NT2/D1 (cell line): ENCODE measurements around the gene USP50.
"Not testable (repeated sequence)": the region's sequence is repeated elsewhere in the genome, so short reads cannot be mapped to it uniquely, and the experiment has no call there.

Experiments used
- DNase-seq: peaks from one replicate; pipeline ENCODE4 v3.0.0-alpha.2; 2011; ENCODE audit warnings: low read depth, low spot score
- H3K27me3 ChIP-seq: 2 replicates; pipeline ENCODE4 v1.6.0; 2011; ENCODE audit warnings: mild to moderate bottlenecking; ENCODE audit not compliant: insufficient read length, insufficient read depth
- H3K36me3 ChIP-seq: 2 replicates; pipeline ENCODE4 v1.6.1; 2011; ENCODE audit warnings: mild to moderate bottlenecking, low read length, mixed read lengths; ENCODE audit not compliant: insufficient read depth, insufficient read length
- H3K4me1 ChIP-seq: 2 replicates; pipeline ENCODE4 v1.5.1; 2011; ENCODE audit not compliant: insufficient read depth, insufficient read length
- H3K4me3 ChIP-seq: 2 replicates; pipeline ENCODE4 v1.5.1; 2011; ENCODE audit warnings: low read depth; ENCODE audit not compliant: insufficient read length
- H3K9ac ChIP-seq: 2 replicates; pipeline ENCODE4 v1.6.0; 2011; ENCODE audit warnings: low read depth; ENCODE audit not compliant: insufficient read length
- H3K9me3 ChIP-seq: 2 replicates; pipeline ENCODE4 v1.5.1; 2011; ENCODE audit warnings: mild to moderate bottlenecking, low read length; ENCODE audit not compliant: insufficient read depth
- SUZ12 ChIP-seq: IDR thresholded peaks from 2 replicates; pipeline ENCODE4 v1.6.1; 2011; ENCODE audit not compliant: insufficient read length, insufficient read depth; ENCODE audit errors: extremely low read depth
- YY1 ChIP-seq: IDR thresholded peaks from 2 replicates; pipeline ENCODE4 v1.6.1; 2011; ENCODE audit not compliant: insufficient read length, insufficient read depth
- ZNF274 ChIP-seq: IDR thresholded peaks from 2 replicates; pipeline ENCODE4 v1.6.1; 2011; ENCODE audit warnings: mild to moderate bottlenecking, low read depth, low read length

The USP50 gene

DNA sequence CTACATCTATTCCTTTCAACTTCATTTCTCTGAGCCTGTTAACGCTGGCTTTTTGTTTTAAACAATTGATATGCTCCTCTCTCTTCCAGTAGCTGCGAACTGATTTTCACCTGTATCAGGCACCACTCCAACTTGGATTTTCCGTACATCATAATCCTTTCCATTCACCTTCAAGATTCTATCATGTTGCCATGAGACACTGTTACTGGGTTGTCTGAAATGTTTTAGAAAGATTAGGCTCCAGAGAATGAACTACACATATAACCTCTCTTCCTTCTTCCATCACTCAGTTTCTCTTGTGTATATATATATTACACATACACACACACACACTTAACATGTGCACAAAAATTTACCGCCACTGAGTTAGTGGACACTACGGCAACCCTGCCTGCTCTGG lies at the start of gene USP50:
Gene USP50, minus strand, starts transcription at position 101 of the 400 bp plus-strand sequence. CDS start 141 bp downstream, outside the sequence.
- no peak within 1 kb of the TSS for H3K9ac ChIP-seq
- H3K4me3 ChIP-seq, result no peak within 1 kb of the TSS
- H3K27me3 ChIP-seq, result no peaks in the 10 kb centered on the region
- no peak for DNase-seq
- no peaks in the 10 kb centered on the region for H3K9me3 ChIP-seq
- TF ChIP-seq YY1, result no peak
- TF ChIP-seq ZNF274, result no peak
- TF ChIP-seq SUZ12, result no peak
- H3K4me1 ChIP-seq, result no peaks in the 10 kb centered on the region
- H3K36me3 ChIP-seq, result no peaks in the 10 kb centered on the region

DNA sequence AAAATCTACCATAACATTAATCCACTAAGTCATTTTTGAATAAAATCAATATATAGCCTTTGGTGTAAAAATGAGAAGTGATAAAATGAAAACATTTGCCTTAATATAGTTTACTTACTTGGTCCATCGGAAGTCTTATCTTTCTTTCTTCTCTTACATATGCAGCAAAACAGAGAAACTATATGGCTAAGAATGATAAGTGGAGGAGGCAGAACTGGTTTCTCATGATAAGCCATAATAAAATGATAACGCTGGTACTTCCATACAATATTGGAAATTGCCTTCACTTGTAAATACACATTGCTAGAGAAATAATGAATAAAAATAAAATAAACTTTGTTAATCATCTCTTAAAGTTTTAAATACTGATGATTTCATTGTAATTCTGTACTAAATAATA lies 47.8 kb upstream of the USP50 start:
- peaks cover 53% of the 10 kb centered on the region for H3K36me3 ChIP-seq

DNA sequence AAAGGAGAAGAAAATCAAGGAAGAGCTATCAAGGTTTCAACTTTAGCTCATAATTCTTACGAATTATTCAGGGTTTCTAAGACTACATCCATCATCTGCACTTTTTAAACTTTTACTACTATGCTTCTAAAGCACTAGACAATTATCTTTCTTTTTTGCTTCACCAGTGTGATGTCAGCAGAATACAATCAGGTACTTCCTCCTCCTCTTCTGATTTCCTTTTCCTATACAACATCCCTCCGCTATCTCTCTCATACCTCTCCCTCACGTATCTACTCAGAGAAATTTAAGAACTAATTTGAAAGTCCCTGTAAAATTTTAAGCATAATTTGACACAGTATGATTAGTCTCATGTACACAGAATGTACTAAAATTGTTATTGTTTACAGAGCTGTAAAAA lies 47.3 kb upstream of the USP50 start:
- Histone ChIP-seq H3K36me3 (peaks cover 59% of the 10 kb centered on the region), H3K4me1 (no peaks in the 10 kb centered on the region), H3K9ac (no peak overlapping the region), H3K27me3 (no peaks in the 10 kb centered on the region), H3K4me3 (no peak overlapping the region), H3K9me3 (no peaks in the 10 kb centered on the region)
- no peak for TF ChIP-seq ZNF274
- TF ChIP-seq YY1, result no peak
- TF ChIP-seq SUZ12, result no peak
- no peak for DNase-seq

More for the DNA sequence above, 47.8 kb upstream of the USP50 start:
- no peak overlapping the region for H3K4me3 ChIP-seq
- no peak for DNase-seq
- H3K9me3 ChIP-seq, result no peaks in the 10 kb centered on the region
- H3K9ac ChIP-seq, result no peak overlapping the region
- no peak for TF ChIP-seq YY1
- no peak for TF ChIP-seq ZNF274
- no peak for TF ChIP-seq SUZ12
- H3K27me3 ChIP-seq, result no peaks in the 10 kb centered on the region
- no peaks in the 10 kb centered on the region for H3K4me1 ChIP-seq

DNA sequence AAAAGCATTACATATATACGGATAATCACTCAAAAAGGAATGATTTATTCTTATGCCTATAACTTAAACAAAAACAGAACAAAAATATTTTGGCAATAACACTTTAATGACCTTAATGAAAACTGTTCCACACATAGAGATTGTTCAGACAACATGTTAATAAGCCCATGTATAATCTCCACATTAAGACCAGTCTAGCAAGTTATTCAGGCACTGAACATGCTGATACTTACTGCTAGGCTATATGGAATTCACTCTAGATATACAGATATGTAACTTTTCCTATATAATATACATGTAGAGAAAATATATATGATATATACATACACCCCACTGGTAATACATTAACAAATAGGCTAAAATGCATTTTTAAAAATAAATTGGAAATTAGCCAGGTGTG lies 43.8 kb upstream of the USP50 start:
- no peak overlapping the region for H3K4me3 ChIP-seq
- TF ChIP-seq ZNF274 (no peak), YY1 (no peak), SUZ12 (no peak)
- H3K4me1 ChIP-seq, result no peaks in the 10 kb centered on the region
- H3K27me3 ChIP-seq, result no peaks in the 10 kb centered on the region
- H3K36me3 ChIP-seq, result peaks cover 65% of the 10 kb centered on the region
- no peak for DNase-seq
- H3K9ac ChIP-seq, result no peak overlapping the region
- no peaks in the 10 kb centered on the region for H3K9me3 ChIP-seq

DNA sequence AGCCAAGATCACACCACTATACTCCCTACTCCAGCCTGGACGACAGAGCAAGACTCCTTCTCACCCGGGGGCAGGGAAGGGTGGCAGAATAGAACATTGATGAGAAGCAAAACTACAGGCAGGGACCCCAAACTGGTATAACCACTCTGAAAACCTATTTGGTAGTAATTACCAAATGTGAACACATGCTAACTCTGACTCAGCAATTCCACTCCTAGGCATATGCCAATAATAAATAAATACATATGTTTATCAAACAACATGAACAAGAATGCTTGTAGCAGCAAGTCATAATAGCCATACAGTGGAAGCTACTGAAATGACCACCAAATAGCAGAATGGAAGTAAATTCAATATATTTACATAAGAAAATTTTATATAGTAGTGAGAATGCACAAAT lies 31.0 kb upstream of the USP50 start:
- H3K36me3 ChIP-seq, result peaks cover 50% of the 10 kb centered on the region

DNA sequence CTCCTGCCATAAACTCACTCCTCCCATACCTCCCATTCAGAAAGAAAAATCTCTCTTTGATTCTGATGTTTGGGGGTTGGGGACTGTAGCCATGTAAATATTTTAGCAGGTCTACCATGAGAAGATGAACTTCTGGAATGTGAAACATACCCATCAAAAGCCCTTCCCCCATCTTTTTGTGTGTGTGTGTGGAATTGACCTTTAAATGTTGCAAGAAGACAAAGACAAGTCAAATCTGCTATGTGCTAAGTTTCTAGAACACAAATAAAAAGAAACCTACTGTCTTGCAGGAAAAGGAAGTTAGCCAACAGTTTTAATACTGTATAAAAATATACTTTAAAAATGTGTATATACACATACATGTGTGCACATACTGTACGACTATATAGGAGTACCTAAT lies 29.7 kb upstream of the USP50 start:
- no peak overlapping the region for H3K4me3 ChIP-seq
- TF ChIP-seq ZNF274 (no peak), YY1 (no peak), SUZ12 (no peak)
- no peaks in the 10 kb centered on the region for H3K27me3 ChIP-seq
- no peaks in the 10 kb centered on the region for H3K4me1 ChIP-seq
- no peak for DNase-seq
- H3K36me3 ChIP-seq, result peaks cover 51% of the 10 kb centered on the region
- H3K9ac ChIP-seq, result no peak overlapping the region
- H3K9me3 ChIP-seq, result no peaks in the 10 kb centered on the region

More for the DNA sequence above, 31.0 kb upstream of the USP50 start:
- H3K9me3 ChIP-seq, result no peaks in the 10 kb centered on the region
- H3K4me3 ChIP-seq, result no peak overlapping the region
- H3K4me1 ChIP-seq, result no peaks in the 10 kb centered on the region
- H3K9ac ChIP-seq, result no peak overlapping the region
- TF ChIP-seq ZNF274 (no peak), YY1 (no peak), SUZ12 (no peak)
- DNase-seq, result no peak
- no peaks in the 10 kb centered on the region for H3K27me3 ChIP-seq

DNA sequence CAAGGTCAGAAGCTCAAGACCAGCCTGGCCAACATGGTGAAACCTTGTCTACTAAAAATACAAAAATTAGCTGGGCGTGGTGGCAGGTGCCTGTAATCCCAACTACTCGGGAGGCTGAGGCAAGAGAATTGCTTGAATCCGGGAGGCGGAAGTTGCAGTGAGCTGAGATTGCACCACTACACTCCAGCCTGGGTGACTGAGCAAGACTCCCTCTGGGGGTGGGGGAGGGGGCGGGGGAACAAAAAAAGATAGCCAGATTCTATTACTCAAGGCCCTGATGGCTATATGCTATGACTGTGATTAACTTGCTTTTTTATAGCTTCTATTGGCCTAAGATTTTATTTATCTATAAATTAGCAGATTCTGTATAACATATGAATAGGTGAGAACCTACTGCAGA lies 27.4 kb upstream of the USP50 start:
- not testable (repeated sequence) for H3K4me3 ChIP-seq, H3K9me3 ChIP-seq, H3K9ac ChIP-seq, H3K27me3 ChIP-seq, DNase-seq, H3K4me1 ChIP-seq
- H3K36me3 ChIP-seq, result peaks cover 60% of the 10 kb centered on the region

DNA sequence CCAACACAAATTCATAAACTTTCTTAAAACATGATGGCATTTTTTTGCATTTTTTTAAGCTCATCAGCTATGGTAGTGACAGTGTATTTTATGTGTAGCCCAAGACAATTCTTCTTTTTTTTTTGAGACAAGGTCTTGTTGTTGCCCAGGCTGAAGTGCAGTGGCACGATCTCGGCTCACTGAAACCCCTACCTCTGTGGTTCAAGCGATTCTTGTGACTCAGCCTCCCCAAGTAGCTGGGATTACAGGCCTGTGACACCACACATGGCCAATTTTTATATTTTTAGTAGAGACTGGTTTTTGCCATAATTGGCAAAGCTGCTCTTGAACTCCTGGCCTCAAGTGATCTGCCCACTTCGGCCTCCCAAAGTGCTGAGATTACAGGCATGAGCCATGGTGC lies 17.3 kb upstream of the USP50 start:
- DNase-seq, result no peak
- H3K27me3 ChIP-seq, result no peaks in the 10 kb centered on the region
- H3K36me3 ChIP-seq, result peaks cover 12% of the 10 kb centered on the region
- H3K9ac ChIP-seq, result no peak overlapping the region
- no peak overlapping the region for H3K4me3 ChIP-seq
- TF ChIP-seq ZNF274, result no peak
- TF ChIP-seq SUZ12, result no peak
- no peak for TF ChIP-seq YY1
- H3K4me1 ChIP-seq, result no peaks in the 10 kb centered on the region
- no peaks in the 10 kb centered on the region for H3K9me3 ChIP-seq
